ENCODE results near the gene IFNGR2. TPM values are rescaled to one million over a fixed set of nuclear protein-coding genes. Genes with fewer than 3 reads are reported as not detected.

Gene IFNGR2
- total and polyA plus RNA-seq, 2 of the 8 experiments (the other 6 are each of a cell fraction or from before 2014, with no cell fraction given) = 36.0 to 46.4 TPM

GRCh38 chr21:33421713-33422393, 18.6 kb downstream of the IFNGR2 start:
- Histone ChIP-seq H3K4me1 (replicated peaks in 1 of 4; ENCODE audit: control insufficient read depth in 3 of 4, insufficient read depth in 4 of 4, low read length in 3 of 4) (no peaks in the 10 kb centered on the region), H3K4ac (replicated peaks; ENCODE audit: insufficient read length, low read depth, low read length) (no peak overlapping the region), H2BK15ac (ENCODE audit: low read length) (no peak overlapping the region), H2BK12ac (ENCODE audit: low read depth, low read length) (no peak overlapping the region), H3K9ac (replicated peaks in 1 of 4; ENCODE audit: extremely low read depth in 1 of 4, low read depth in 3 of 4, low read length in 3 of 4) (no peak overlapping the region), H3K36me3 (ENCODE audit: control insufficient read depth in 2 of 4, insufficient read depth in 4 of 4, low read length in 3 of 4) (peaks cover 2 to 27% (median 19%) of the 10 kb centered on the region in 4 experiments; a peak in 7 of 8 replicates), H3K4me3 (ENCODE audit: extremely low read depth in 1 of 4, insufficient read depth in 2 of 4, low read depth in 3 of 4, low read length in 4 of 4) (no peak overlapping the region), H3K23me2 (ENCODE audit: low read depth, low read length) (no peaks in the 10 kb centered on the region), H2BK120ac (replicated peaks; ENCODE audit: low read depth, low read length) (no peak overlapping the region), H3K23ac (ENCODE audit: insufficient read length) (no peak overlapping the region), H4K5ac (ENCODE audit: insufficient read length, low read depth, low read length) (no peak overlapping the region), H4K20me1 (replicated peaks in 1 of 2; ENCODE audit: control insufficient read depth in 1 of 2, insufficient read depth in 2 of 2, low read length in 2 of 2) (peaks cover 0 to 2% of the 10 kb centered on the region in 2 experiments), H3K27ac (ENCODE audit: low read depth, low read length) (no peak overlapping the region), H2AK5ac (ENCODE audit: low read depth, low read length) (no peak overlapping the region), H3K27me3 (replicated peaks in 1 of 4; ENCODE audit: control insufficient read depth in 3 of 4, extremely low read depth in 1 of 4, insufficient read depth in 3 of 4, low read length in 3 of 4) (no peaks in the 10 kb centered on the region), H3K18ac (ENCODE audit: extremely low read depth, low read length) (no peak overlapping the region), H3K79me1 (ENCODE audit: low read depth, low read length) (no peaks in the 10 kb centered on the region), H3K79me2 (ENCODE audit: control insufficient read depth in 1 of 2, insufficient read depth in 2 of 2, low read length in 2 of 2) (no peaks in the 10 kb centered on the region), H3K4me2 (ENCODE audit: insufficient read depth in 1 of 2, low read depth in 2 of 2, low read length in 2 of 2) (no peak overlapping the region), H3K9me3 (ENCODE audit: insufficient read depth in 2 of 2, low read depth in 1 of 2, low read length in 1 of 2) (no peaks in the 10 kb centered on the region), H3K56ac (replicated peaks; ENCODE audit: insufficient read length, low read depth, low read length) (no peak overlapping the region), H4K8ac (ENCODE audit: extremely low read depth, insufficient read depth, low read length) (no peak overlapping the region), H4K91ac (replicated peaks; ENCODE audit: insufficient read length, low read length) (no peak overlapping the region), H2BK20ac (ENCODE audit: low read length) (no peak overlapping the region), H3K14ac (ENCODE audit: insufficient read length) (no peak overlapping the region), H2BK5ac (ENCODE audit: low read depth, low read length) (no peak overlapping the region), H2AFZ (ENCODE audit: low read length) (no peak overlapping the region)
- ChIA-PET POLR2A (ENCODE audit: partially characterized antibody) (interaction anchor here (0.9 kb wide), 1 partner anchor 9 kb away, joined by 4 read pairs; no protein-coding TSS in a partner anchor), CTCF (ENCODE audit: partially characterized antibody) (interaction anchor here (1.6 kb wide), 1 partner anchor 37 kb away, joined by 3 read pairs; no protein-coding TSS in a partner anchor)
- WGBS, 2 experiments (ENCODE audit: extremely low coverage in 1 of 2, insufficient coverage in 1 of 2, insufficient read length in 1 of 2, insufficient replicate concordance in 2 of 2, low coverage in 1 of 2, low lambda C conversion rate in 2 of 2, missing lambda C conversion rate in 1 of 2) = 93% methylated on average over 5 of the region's 5 CpGs; no CpG with 5 or more reads in 1 of the 2 experiments
- FAIRE-seq = no peak
- no peak for DNase-seq (ENCODE audit: low read depth in 1 of 2, low spot score in 2 of 2)
- no peak for TF ChIP-seq BCL11A (IDR thresholded peaks at IDR 0.05; ENCODE audit: low read depth in 2 of 2, low read length in 2 of 2)
- no peak for TF ChIP-seq CTCF (IDR thresholded peaks at IDR 0.05; ENCODE audit: control extremely low read depth in 1 of 3, insufficient read depth in 1 of 3, low read depth in 1 of 3, low read length in 3 of 3)
- TF ChIP-seq POLR2AphosphoS5 (IDR thresholded peaks at IDR 0.05; ENCODE audit: low read depth, low read length) = no peak
- TF ChIP-seq ATF2 (IDR thresholded peaks at IDR 0.05; ENCODE audit: low read length) = no peak
- TF ChIP-seq SIRT6 (IDR thresholded peaks at IDR 0.05; ENCODE audit: low read length) = no peak
- no peak for TF ChIP-seq SAP30 (IDR thresholded peaks at IDR 0.05; ENCODE audit: insufficient read depth, insufficient replicate concordance, low read length)
- no peak for TF ChIP-seq JUND (IDR thresholded peaks at IDR 0.05; ENCODE audit: low read length)
- no peak for TF ChIP-seq KDM5A (IDR thresholded peaks at IDR 0.05; ENCODE audit: low read length)
